ENCODE measurements around the gene ZNF280C.
"Not testable (repeated sequence)": the region's sequence is repeated elsewhere in the genome, so short reads cannot be mapped to it uniquely, and the experiment has no call there.

The ZNF280C gene

GRCh38 chrX:130264573-130264972 is 4.1 kb downstream of the ZNF280C start:
- no peak for DNase-seq (ENCODE audit: low read depth)
- no peak overlapping the region for H3K4me3 ChIP-seq (ENCODE audit: low read depth, low read length)

GRCh38 chrX:130263016-130263415 is 5.7 kb downstream of the ZNF280C start:
- no peak for DNase-seq (ENCODE audit: low read depth)

GRCh38 chrX:130262231-130262630 is 6.5 kb downstream of the ZNF280C start:
- no peak for DNase-seq (ENCODE audit: low read depth)
- no peak overlapping the region for H3K4me3 ChIP-seq (ENCODE audit: low read depth, low read length)

More at GRCh38 chrX:130263016-130263415, 5.7 kb downstream of the ZNF280C start:
- H3K4me3 ChIP-seq (ENCODE audit: low read depth, low read length) = no peak overlapping the region

- no peak for DNase-seq (ENCODE audit: low read depth)
- H3K4me3 ChIP-seq (ENCODE audit: low read depth, low read length) = no peak overlapping the region
Observed at GRCh38 chrX:130261296-130261893, 7.3 kb downstream of the ZNF280C start.

GRCh38 chrX:130260316-130260715 is 8.4 kb downstream of the ZNF280C start:
- H3K4me3 ChIP-seq (ENCODE audit: low read depth, low read length) = no peak overlapping the region
- no peak for DNase-seq (ENCODE audit: low read depth)

- no peak overlapping the region for H3K4me3 ChIP-seq (ENCODE audit: low read depth, low read length)
- DNase-seq (ENCODE audit: low read depth) = no peak
Observed at GRCh38 chrX:130253916-130254315, 14.8 kb downstream of the ZNF280C start.

GRCh38 chrX:130251671-130252070 is 17.0 kb downstream of the ZNF280C start:
- no peak overlapping the region for H3K4me3 ChIP-seq (ENCODE audit: low read depth, low read length)
- DNase-seq (ENCODE audit: low read depth) = no peak

GRCh38 chrX:130247996-130248395 is 20.7 kb downstream of the ZNF280C start:
- H3K4me3 ChIP-seq (ENCODE audit: low read depth, low read length) = no peak overlapping the region
- no peak for DNase-seq (ENCODE audit: low read depth)

GRCh38 chrX:130246084-130246483 is 22.6 kb downstream of the ZNF280C start:
- no peak for DNase-seq (ENCODE audit: low read depth)
- no peak overlapping the region for H3K4me3 ChIP-seq (ENCODE audit: low read depth, low read length)

GRCh38 chrX:130245441-130245840 is 23.3 kb downstream of the ZNF280C start:
- no peak for DNase-seq (ENCODE audit: low read depth)
- H3K4me3 ChIP-seq (ENCODE audit: low read depth, low read length) = no peak overlapping the region

- not testable (repeated sequence) for H3K4me3 ChIP-seq (ENCODE audit: low read depth, low read length); DNase-seq (ENCODE audit: low read depth)
Observed at GRCh38 chrX:130231184-130231583, 37.5 kb downstream of the ZNF280C start.

- H3K4me3 ChIP-seq (ENCODE audit: low read depth, low read length) = no peak overlapping the region
- DNase-seq (ENCODE audit: low read depth) = no peak
Observed at GRCh38 chrX:130228871-130229270, 39.8 kb downstream of the ZNF280C start.

GRCh38 chrX:130224810-130225209 is 43.9 kb downstream of the ZNF280C start:
- no peak overlapping the region for H3K4me3 ChIP-seq (ENCODE audit: low read depth, low read length)
- no peak for DNase-seq (ENCODE audit: low read depth)

- H3K4me3 ChIP-seq (ENCODE audit: low read depth, low read length) = no peak overlapping the region
- DNase-seq (ENCODE audit: low read depth) = no peak
Observed at GRCh38 chrX:130216320-130216719, 52.4 kb downstream of the ZNF280C start.

GRCh38 chrX:130213376-130213775 is 55.3 kb downstream of the ZNF280C start:
- H3K4me3 ChIP-seq (ENCODE audit: low read depth, low read length) = no peak overlapping the region
- DNase-seq (ENCODE audit: low read depth) = no peak

- no peak overlapping the region for H3K4me3 ChIP-seq (ENCODE audit: low read depth, low read length)
- DNase-seq (ENCODE audit: low read depth) = no peak
Observed at GRCh38 chrX:130212371-130212770, 56.3 kb downstream of the ZNF280C start.

- H3K4me3 ChIP-seq (ENCODE audit: low read depth, low read length) = no peak overlapping the region
- DNase-seq (ENCODE audit: low read depth) = no peak
Observed at GRCh38 chrX:130211415-130212186, 57.1 kb downstream of the ZNF280C start.

GRCh38 chrX:130204647-130205046 is 64.1 kb downstream of the ZNF280C start:
- no peak overlapping the region for H3K4me3 ChIP-seq (ENCODE audit: low read depth, low read length)
- no peak for DNase-seq (ENCODE audit: low read depth)

- H3K4me3 ChIP-seq (ENCODE audit: low read depth, low read length) = no peak overlapping the region
- no peak for DNase-seq (ENCODE audit: low read depth)
Observed at GRCh38 chrX:130197464-130197863, 71.2 kb downstream of the ZNF280C start.

- DNase-seq (ENCODE audit: low read depth) = no peak
- H3K4me3 ChIP-seq (ENCODE audit: low read depth, low read length) = no peak overlapping the region
Observed at GRCh38 chrX:130196466-130196865, 72.2 kb downstream of the ZNF280C start.

GRCh38 chrX:130190801-130191200 is 77.9 kb downstream of the ZNF280C start:
- no peak overlapping the region for H3K4me3 ChIP-seq (ENCODE audit: low read depth, low read length)
- no peak for DNase-seq (ENCODE audit: low read depth)

Measured in skeletal muscle cell (primary cell).